MM.1S (cell line): ENCODE results near the gene KRT84.

ENCODE experiments used
- CTCF ChIP-seq: fragments of 300-600 bp; sonication (generic); IDR thresholded peaks from 2 replicates; pipeline ENCODE4 v1.5.1; 2016; ENCODE audit warnings: antibody characterized with exemption, low read length, mixed read lengths
- EZH2 ChIP-seq: fragments of 300-600 bp; sonication (generic); optimal IDR thresholded peaks from 2 replicates; pipeline ENCODE3; 2017; ENCODE audit warnings: low read depth, mild to moderate bottlenecking, antibody characterized with exemption, low read length, mixed read lengths
- EZH2phosphoT487 ChIP-seq: fragments of 300-600 bp; sonication (generic); IDR thresholded peaks from 2 replicates; pipeline ENCODE4 v1.6.1; 2018; ENCODE audit warnings: antibody characterized with exemption, low read length

- TF ChIP-seq CTCF = no peak
- no peak for TF ChIP-seq EZH2phosphoT487
- TF ChIP-seq EZH2 = no peak
These were observed 34.0 kb downstream of the KRT84 start for GRCh38 chr12:52351196-52352059.
